ENCODE measurements around the gene CCDC34. TPM values are rescaled to one million over a fixed set of nuclear protein-coding genes. Genes with fewer than 3 reads are reported as not detected.

Gene CCDC34
- total RNA-seq, 1 experiment from 2014 or later, result 18.5 TPM

DNA sequence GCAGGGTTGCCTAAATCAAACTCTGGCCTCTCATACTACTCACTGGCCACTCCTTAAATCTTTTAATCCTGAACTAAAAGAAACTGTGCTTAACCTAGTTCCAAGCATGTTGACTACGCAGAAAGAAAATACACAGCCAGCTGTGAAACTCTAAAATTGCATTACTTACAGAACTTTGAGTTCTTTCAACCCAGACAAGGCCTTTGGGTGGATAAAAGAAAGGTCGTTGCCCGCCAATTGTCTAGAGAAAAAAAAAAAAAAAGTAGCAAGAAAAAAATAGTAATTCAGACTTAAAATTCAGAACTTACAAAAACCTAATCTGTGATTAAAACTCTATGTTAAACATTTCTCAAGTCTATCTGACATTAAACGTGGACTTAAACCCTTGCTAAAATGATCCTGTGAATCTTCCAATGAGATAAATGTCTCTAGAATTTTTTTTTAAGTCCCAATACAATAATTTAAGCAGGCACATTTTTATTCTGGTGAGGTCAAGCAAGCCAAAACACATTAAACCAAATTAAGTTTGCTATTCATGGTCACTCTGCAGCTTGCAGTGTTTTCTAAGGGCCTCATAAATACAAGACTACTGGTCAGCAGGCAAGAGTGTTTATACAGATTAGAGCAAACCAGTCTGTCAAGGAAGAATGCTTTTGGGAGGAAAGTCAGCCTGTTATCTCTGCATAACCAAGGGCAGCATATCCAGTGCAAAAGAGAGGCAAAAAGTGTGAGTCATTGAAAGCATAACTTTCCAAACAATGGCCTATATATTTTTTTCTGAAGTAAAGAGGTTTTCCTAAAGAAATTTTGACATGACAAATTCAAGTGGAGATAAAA lies 29.5 kb upstream of the CCDC34 start:
- peak; percentile 45 for DNase-seq (ENCODE audit: low read depth)

DNA sequence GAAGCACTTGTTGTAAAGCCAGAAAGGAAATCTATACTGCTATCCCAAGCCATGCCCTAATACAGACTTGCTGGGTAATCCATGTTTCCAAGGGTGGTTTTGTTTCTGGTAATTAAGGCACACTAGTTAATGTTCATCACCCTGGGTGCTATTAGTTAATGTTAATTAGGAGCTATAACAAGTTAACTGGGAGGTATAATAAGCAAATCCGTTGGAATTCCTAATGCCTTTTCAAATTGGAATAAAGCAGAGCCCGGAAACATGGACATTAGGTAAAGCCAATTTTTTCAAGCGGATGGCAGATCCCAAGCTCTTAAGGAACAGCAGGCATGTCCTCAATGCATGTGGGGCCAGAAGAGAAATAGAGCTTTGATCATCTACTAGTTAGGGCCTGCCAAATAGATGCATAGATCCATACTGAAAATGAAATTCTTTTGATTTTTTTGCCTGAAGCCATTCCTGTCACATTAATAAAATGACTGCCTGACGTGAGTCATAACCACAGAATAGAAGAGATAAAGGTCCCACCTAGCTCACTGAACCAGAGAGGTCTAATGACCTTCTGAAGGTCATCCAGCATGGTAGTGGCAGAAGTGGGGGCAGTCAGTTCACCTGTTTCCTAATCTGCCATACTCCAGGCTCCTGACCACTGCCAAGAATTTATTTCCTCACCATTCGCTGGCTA lies 28.5 kb upstream of the CCDC34 start:
- no peak for DNase-seq (ENCODE audit: low read depth)

DNA sequence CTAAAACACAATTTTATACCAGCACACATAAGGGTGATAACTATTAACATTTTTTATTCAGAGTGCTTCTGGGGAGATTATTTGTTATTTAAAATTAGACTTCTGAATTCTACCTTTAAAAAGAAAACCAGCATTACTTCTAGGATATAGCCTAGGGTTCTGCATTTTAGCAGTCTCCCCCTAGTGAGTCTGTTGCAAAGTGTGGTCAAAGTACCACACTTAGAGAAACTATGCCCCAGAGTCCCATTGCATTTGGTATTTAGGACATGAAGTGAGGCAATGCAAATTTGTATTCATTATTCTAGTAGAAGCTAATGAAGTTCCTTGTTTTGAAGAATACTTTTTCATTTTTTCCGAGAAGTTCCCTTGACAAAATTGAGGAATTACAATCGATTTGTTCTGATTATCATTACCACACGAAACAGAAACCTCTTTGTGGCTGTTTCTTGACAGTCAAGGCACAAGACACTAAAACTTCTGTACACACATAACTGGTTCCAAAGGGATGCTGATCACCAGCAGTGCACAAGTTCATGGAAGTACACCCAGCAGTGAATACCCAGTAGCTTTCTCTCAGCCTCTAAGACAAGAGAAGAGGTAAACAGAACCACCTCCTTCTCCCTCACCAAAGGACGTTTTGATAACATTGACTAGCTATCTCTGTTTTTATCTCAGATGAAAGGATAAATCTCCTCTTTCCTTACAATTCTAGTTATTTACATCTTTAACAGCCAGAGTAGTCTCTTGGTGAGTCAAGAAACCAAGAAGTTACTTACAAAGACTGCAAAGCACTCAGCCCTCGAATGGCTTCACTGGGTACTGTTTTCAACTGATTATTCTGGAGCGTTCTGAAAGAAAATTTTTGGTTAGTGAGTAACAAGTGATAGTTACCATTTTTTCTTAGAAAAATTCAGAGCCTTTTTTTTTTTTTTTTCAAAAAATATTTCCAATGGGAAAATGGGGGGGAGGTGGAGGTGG lies 27.6 kb upstream of the CCDC34 start:
- DNase-seq (ENCODE audit: low read depth), result peak; percentile 36

DNA sequence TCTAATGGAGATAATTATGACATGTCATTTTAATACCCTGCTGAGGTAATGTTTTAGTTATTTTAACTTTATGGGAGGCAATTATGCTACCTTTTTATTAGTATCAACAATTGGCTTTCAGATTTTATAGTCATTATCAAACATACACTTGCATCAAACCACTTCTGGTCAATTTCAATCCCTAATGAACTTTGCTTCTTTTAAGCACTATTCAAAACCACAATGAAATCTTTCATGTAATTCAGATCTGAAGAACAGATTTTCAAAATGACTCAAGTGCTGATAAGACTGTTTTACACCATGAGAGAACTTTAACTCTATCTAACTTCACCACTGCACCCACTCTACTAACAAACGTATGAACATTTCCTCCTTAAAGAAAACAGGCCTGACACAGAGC lies 25.9 kb upstream of the CCDC34 start:
- no peak for DNase-seq (ENCODE audit: low read depth)

DNA sequence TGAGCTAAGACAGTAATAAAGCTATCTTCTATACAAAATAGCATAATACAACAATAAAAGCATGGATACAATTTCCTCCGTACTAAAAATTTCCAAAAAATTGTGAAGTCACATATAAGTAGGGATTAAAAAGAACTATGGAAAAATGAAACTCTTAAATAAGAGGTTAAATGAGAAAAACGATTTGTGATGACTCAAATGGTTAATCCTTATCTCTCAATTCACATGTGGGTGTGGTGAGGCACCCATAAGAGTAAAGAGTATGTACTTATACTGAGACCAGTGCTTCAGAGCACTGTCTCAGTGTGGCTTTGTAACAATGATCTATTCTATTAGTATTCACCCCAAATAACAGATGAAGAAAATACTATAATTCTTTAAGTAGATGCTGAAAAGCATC lies 25.0 kb upstream of the CCDC34 start:
- no peak for DNase-seq (ENCODE audit: low read depth)

DNA sequence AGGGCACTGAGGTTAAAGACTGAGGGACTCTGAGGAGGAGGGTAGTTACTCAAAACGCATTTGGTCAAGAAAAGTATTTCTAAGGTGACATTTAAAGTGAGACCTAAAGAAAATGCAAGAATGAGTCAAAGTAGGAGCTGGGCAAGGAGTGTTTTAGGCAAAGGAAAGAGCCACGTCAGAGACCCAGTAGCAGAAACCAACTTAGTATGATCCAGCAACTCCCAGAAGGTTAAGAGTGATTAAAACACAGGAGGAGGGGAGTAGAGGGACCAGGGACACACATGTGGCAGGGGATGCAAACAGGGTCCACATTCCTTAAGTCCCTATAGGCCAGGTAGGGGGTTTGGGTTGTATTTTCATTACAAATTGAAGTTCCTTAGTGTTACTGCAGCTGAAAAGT lies 24.3 kb upstream of the CCDC34 start:
- no peak for DNase-seq (ENCODE audit: low read depth)

- DNase-seq (ENCODE audit: low read depth), result no peak
These were observed 23.3 kb upstream of the CCDC34 start for GRCh38 chr11:27386181-27386845.

GRCh38 chr11:27385245-27385644 lies 22.2 kb upstream of the CCDC34 start:
- DNase-seq (ENCODE audit: low read depth), result peak; percentile 87

DNA sequence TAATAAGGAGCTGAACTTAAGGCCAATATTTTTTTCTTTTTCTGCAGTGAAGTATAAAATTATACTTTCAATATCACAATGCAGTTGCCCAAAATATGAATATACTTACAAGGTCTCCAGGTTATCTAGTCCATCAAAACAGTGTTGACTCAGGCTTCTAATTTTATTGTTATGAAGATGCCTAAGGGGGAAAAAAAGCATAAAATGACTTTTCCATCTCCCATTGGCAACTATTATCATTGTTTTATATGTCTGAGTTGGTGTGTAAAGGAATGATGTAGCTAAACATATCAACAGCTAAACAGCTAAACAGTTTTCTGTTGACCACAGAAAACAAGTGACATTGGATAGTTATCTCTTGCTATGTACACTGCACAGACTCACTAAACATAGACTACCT lies 21.2 kb upstream of the CCDC34 start:
- no peak for DNase-seq (ENCODE audit: low read depth)

GRCh38 chr11:27383645-27384044 lies 20.6 kb upstream of the CCDC34 start:
- DNase-seq (ENCODE audit: low read depth), result no peak

DNA sequence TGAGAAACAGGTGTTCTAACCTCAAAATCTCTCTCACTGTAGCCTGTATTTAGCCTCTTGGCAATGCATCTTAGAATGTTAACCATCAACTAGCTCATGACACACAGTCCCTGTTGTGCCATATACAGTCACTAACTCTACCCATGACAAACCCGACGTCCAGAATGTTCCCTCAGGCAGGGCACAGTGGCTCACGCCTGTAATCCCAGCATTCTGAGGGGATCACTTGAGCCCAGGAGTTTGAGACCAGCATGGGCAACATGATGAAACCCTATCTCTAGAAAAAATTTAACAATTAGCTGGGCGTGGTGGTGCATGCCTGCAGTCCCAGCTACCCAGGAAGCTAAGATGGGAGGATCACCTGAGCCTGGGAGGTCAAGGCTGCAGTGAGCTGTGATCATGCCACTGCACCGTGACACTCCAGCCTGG lies 18.2 kb upstream of the CCDC34 start:
- peak; percentile 29 for DNase-seq (ENCODE audit: low read depth)

DNA sequence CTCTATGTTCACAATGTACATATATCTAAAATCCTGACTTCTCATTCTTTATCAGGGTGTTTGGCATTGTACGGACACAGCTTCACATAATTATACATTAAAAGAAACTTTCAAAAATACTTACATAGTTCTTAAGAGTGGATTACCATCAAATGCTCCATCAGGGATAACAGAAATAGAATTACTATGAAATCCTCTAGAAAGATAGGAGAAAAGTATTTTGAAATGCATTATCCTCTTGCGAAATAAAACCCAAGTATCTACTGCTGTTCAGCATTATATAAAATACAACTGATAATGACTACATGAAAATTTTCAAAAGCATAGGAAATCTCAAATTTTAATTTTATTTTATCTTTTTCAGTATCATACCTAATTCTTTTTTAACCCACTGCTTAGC lies 17.8 kb upstream of the CCDC34 start:
- DNase-seq (ENCODE audit: low read depth), result no peak

GRCh38 chr11:27379449-27379848 lies 16.4 kb upstream of the CCDC34 start:
- DNase-seq (ENCODE audit: low read depth), result no peak

DNA sequence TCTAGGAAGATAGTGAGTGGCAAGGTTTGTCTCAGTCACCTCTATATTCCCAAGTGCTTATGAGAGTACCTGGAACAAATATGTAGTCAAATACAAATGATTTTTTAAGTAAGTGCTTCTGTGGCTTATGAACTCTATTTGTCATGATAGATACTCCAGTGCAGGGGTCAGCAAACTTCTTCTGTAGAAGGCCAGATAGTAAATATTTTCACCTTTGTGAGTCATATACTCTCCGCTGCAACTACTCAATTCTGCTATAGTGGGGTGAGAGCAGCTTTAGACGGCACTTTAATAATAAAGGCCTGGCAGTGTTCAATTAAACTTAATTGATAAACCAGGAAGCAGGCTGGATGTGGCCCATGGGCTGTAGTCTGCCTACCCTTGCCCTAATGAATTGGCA lies 12.4 kb upstream of the CCDC34 start:
- DNase-seq (ENCODE audit: low read depth), result no peak

- DNase-seq (ENCODE audit: low read depth), result no peak
These were observed 11.0 kb upstream of the CCDC34 start for GRCh38 chr11:27373856-27374602.

- DNase-seq (ENCODE audit: low read depth), result no peak
These were observed 10.4 kb upstream of the CCDC34 start for GRCh38 chr11:27373392-27373791.

- no peak for DNase-seq (ENCODE audit: low read depth)
These were observed 9.1 kb upstream of the CCDC34 start for GRCh38 chr11:27372164-27372563.

- no peak for DNase-seq (ENCODE audit: low read depth)
These were observed 8.5 kb upstream of the CCDC34 start for GRCh38 chr11:27371489-27371888.

DNA sequence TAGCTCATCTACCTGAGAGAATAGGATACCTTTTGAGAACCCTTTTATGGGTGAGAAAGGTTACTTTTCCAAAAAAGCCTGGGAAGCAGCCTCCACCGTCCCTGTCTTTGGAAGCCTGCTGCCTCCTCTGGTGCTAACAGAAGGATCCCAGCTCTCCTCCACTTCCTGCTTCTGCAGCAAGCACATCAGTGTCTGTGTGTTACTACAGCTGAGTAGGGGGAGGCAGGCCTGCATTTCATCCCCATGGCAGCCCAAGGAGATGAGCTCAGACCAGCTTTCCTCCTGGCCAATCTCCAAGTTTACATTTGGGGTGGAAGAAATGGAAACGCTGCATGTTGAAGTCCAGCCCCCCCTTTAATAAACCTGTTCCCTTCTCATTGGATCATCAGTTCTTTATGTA lies 7.4 kb upstream of the CCDC34 start:
- no peak for DNase-seq (ENCODE audit: low read depth)

DNA sequence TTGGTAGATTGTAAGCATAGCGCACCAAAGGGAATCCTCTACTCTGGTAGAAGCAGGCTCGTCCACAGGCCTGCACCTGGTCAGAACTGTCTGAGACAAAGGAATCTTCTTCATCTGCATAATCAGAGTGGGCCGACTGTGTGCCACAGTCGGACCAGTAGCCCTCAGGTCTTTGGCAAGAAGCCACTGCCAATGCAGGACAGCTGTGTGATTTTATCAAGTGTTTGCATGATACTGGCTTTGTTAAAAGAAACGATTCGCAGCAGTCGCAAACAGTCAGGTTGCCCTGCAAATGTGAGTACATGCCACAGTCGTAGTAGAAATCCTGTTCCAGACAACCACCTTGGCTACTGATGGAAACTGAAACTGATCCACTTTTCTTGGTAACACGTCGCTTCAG lies 4.9 kb upstream of the CCDC34 start:
- DNase-seq (ENCODE audit: low read depth), result no peak

Measured in LHCN-M2 (cell line).